Measurements from ENCODE around the gene CDRT4. TPM values are rescaled to one million over a fixed set of nuclear protein-coding genes. Genes with fewer than 3 reads are reported as not detected.

Gene CDRT4
- total RNA-seq, 1 donor from 2014 or later = 2.8 TPM

DNA sequence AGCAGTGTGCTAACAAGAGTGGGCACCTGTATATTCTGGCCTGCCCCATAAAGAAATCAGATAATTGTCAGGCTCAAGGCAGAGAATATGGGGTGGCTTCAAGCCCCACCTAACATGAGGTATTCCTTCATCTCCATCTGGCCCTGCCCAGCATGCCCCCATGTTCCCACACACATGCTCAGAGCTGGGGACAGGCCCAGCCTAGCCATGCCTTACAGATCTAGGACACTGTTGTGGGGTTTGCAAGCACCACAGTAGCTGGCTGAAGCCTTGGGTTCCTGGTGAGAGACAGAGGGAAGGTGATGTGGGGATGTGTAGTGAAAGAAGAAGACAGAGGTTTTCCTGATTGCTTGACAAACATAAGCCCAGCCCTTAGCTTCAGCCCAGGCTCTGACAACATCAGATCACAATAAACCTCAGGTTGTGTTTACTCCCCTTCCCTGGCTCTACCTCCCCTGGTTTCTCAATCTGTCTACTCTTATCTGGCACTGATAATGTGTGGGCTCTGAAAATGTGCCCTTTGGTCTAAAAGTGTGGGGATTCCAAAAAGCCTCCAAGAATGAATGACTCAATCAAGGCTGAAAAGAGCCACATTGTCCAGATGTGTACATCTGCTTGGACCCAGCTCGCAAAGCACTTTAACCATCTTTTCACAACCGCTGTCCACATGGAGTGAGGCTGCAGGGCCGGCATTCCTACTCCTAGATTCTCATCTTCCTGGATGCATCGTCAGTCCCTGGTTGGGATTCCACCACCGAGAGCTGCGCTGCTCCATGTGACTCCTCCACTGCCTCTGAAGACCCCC, 34.4 kb downstream of the CDRT4 start:
- no peak for DNase-seq (ENCODE audit: low spot score)

DNA sequence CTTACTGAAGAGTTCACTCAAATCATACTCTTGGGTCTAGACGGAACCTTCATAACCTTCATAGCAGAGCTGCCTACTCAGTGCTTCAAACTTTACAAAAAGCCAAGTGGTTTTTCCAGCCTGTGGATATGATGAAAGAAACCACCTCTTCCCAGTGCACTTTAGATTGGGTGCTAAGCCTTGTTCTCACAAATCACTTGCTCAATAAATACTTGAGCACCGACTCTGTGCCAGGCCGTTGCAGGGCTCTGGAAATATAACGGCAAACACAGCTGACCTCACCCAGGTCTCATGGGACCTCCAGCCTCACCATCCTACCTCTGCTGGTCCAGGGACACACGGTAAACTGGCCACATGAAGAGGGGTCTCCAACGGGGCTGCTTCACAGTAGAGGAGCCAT, 35.7 kb downstream of the CDRT4 start:
- no peak for DNase-seq (ENCODE audit: low spot score)

DNA sequence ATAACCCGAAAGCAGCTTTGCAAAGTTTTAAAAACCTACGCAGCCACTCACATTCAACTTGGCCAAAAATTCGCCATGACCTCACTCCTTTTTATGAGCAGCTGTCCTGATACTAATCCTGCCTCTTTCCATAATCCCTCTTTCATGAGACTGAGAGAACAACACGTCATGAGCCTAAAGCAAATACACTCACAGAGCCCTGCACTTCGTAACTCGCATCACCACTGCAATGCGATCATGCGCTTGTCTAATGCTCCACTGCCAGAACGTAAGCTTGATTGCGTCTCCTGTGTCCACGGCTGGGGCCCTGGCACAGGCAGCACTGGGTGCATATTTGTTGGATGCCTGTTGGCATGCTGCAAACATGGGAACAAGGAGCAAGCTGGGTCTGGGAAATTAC, 36.2 kb downstream of the CDRT4 start:
- no peak for DNase-seq (ENCODE audit: low spot score)

DNA sequence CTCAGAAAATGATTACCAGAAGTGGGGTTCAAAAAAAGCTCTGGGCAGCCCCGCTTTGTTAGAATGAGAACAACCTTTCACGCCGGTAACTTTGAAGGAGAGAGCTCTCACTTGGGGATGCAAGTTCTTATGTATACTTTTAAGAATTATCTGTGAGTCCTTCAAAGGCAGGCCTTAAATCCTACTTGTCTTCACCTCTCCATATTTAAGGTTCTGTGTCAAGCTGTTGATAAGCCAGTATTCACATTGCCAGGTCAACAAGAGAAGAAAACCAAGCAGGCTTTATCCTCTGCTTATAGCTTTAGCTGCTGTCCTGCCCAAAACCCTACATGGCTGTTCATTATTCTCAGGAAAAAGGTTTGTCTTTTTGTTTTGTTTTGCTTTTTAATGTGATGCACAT, 42.9 kb downstream of the CDRT4 start:
- DNase-seq (ENCODE audit: low spot score) = peak; percentile 37

DNA sequence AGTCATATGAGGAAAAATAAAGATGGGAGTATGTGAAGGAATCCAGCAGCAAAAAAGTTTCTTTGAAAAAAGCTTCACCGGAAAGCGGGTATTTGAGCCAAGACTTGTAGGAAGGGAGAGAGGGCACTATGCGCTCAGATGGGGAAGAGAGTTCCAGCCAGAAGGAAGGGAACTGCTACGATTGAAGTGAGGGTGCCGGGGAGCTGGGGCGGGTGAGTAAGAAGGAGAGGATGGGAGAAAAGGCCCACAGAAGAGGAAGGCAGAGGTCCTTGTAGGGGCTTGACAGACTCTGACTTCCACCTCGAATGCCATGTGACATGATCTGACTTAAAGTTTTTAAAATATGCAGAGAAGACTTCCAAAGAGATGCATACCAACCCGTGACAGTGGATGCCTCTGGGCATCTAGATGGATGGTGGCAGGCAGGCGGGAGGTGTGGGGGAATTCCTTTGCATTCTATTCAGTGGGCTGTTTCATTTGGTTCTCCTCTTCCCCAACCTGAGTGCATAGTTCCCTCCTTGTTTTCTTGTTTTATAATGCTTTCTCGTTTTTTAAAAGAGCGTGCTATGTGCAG, 44.9 kb downstream of the CDRT4 start:
- DNase-seq (ENCODE audit: low spot score) = no peak

DNA sequence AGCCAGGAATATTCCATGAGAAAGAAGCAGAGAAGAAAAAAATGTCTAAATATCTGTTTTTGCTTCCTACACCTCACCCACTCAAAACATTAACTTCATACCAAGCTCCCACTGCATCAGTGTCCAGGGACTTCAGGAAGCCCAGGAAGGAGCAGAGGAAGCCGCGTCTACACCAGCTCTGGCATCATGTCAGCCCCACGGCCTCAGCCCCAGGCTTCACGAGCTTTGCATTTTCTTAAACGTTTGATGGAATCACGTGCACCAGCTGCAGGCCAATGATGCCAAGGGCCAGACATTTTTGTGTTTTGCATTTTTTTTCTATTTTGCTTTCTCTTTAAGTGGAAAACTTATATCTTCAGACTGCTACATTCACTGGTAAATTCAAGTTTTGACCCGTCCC, 48.6 kb downstream of the CDRT4 start:
- DNase-seq (ENCODE audit: low spot score) = no peak

DNA sequence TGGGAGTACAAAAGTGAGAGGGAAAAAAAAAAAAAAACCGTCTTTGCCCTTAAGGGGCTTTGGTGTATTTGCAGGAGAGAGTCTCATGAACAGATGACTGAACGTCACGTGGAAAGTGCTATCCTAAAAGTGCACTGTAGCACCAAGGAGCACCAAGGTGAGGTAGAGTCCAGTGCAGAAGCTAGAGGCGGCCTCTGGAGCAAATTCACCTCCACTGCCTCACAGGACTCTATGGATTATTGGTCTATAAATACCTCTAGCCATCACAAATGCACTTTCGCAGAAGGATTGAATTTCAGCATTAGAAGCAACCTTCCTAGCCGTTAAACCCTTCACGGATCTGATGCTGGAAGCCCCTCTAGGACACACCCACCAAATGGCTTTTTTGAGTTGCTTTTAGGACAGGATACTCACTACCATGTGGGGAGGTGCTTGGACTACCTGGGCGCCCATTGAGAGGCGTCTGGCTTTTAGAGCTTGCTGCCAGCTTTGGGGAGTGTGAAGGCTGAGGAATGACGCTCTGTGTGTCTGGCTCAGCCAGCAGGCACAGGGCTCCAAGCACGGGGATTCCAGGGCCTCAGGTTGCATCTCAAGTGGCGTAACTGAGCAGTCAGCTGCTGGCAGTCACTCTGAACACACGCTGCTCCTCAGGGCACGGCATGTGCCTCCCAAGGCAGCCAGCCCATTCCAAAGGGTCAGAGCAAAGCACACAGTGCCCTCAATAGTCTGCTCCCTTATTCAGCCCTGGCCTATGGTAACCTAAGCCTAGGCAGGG, 52.7 kb downstream of the CDRT4 start:
- DNase-seq (ENCODE audit: low spot score) = no peak

DNA sequence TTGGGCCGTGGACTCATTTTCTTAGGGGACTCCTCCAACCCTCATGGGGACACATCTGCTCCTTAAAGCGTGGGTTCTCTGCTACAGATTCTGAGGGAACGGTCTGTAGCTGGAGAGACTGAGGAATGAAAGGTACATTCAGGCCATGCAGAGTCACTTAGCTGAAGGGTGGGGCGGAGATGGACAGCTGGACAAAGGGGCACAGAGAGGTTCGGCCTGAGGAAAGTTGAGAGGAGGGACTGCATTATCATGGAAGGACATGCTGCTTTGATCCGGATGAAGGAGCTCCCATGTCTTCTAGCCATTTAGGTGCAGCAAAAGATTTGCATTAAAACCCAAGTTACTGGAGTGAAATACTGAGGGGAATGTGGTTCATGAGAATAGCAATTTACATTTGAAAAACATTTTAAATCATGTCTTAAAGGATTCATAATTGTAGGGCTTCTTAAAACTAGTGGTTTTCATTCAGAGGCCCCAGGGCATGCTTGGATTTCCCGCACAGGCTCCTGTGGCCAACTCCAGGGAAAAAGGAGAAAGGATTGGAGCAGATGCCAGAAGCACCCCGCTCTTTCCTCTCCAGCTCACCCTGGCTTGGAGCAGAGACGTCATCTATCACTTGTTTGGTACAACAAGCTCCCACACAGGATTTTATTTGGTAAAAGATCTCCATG, 54.2 kb downstream of the CDRT4 start:
- no peak for DNase-seq (ENCODE audit: low spot score)

DNA sequence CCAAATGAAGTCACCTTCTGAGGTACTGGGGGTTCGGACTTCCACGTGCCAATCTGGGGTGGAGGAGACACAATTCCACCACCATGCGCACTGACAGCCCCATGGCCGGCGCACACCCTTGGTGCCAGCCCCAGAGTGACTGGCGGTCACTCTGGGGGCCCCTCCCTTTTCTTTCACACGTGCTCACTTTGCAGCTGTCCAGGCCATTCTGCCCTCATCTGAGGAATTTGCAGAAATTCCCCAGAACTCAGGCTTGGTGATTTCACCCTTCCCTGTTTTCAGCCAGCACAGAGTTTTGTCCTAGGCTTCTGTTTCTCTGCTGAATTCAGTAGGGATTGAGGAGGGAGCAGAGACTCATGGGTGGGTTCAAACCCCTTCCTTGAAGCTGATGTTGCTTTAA, 54.8 kb downstream of the CDRT4 start:
- DNase-seq (ENCODE audit: low spot score) = no peak

DNA sequence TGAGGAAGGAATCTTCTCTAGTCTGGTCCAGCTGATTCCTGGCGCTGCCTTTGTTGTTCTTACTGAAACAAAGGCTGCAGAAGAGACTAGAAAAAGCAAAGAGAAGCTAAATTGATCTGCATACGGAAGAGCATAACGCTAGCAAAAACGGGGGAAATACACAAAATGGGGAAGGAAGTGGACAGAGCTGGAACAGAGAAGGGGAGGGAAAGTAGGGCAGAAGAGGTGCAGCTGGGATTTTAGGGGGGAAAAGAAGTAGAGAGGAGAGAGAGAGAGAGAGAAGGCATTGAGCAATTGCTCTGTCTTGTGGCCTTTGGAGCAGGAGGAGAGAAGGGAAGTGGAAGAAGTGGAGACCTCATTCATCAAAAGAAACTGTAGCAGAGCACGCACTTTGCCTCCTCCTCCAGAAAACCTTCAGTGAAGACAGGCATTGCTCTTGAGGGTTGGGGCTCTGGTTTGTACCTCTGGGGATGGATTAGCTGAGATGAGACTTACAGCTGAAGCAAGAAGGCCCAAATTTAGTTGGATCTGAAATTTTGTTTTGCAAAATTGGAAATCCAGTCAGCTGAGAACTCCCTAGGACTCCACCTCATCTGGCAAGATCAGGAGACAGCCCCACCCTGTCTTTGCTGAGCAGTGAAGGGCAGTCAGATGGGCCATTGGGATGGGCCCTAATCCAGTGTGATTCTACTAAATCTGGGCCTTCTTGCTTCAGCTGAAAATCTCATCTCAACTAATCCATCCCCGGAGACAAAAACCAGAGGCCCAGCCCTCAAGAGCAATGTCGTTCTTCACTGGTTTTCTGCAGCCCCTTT, 55.8 kb downstream of the CDRT4 start:
- DNase-seq (ENCODE audit: low spot score) = peak; percentile 75

DNA sequence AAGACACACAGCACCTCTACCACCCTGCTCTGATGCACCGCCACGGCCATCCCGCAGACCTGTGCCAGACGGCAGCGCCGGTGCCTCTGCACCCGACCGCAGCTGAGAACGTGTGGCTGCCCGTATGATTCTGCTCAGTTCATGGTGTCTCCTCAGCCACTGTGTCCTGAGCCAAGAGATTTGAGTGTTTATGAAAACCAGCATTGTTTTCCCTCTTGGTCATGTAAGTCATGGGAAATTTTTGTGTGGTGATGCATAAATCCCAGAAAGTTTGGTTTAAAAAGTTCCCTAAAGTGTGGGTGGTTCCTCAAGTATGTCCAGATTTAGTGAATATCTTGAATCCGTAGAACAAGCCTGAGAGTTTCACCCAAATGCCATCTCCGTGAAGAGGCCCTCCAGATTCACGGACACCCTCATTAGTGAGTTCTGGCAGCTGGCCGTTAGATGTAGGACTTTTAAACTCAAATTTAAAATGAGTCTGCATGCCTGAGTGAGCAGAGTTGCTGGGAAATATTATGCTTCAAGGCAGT, 57.6 kb downstream of the CDRT4 start:
- DNase-seq (ENCODE audit: low spot score) = no peak

DNA sequence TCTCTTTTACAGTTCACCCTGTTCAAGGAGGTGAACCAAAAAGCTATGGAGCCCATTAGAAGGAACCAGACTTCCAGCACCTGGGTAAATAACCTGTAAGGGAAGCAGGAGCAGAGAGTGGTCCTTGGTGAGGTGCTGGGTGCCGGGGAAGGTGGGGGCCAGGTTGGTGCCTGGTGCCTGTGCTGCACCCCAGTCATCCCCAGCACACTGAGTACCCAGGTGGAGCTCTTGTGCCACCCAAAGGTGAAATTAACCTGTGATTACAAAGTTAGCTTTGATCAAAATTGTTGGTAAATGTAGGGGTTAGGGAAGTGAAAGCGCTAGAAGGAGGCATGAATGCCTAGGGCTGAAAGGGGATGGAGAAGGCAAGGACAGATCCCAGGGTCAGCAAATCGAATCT, 58.6 kb downstream of the CDRT4 start:
- DNase-seq (ENCODE audit: low spot score) = no peak

DNA sequence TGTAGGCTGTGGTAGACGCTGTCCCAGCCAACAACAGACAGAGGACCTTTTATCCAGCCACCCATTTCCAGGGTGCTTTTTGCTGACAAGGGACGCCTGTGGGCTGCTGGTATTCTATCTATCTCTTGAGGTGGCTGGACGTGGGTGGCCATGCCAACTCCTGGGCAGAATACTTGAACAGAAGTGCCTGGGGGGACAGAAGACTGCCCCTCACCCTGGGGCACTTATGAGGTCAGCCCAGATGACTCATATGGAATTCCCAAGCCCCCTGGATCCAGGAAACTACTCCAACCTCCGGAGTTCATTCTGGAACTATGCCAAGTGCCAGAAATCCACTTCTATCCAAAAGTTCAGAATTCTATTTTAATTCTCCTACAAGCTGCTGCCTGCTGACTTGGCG, 61.3 kb downstream of the CDRT4 start:
- DNase-seq (ENCODE audit: low spot score) = no peak

DNA sequence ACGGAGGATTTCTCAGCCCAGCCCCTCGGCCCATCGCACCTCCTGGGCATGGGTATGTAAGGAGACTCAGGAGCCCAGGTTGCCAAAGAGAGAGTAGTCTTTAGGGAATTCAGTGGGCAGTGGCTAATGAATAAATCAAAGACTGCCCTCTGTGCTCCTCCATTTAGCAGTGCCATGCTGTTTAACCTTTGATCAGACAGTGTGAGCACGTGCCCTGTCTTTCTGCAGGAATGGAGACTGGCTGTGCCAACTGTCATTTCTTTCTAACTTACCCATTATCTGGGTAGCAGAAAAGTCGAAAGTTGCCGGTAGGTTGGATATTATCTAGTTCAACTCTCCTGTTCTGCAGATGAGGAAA, 62.4 kb downstream of the CDRT4 start:
- no peak for DNase-seq (ENCODE audit: low spot score)

DNA sequence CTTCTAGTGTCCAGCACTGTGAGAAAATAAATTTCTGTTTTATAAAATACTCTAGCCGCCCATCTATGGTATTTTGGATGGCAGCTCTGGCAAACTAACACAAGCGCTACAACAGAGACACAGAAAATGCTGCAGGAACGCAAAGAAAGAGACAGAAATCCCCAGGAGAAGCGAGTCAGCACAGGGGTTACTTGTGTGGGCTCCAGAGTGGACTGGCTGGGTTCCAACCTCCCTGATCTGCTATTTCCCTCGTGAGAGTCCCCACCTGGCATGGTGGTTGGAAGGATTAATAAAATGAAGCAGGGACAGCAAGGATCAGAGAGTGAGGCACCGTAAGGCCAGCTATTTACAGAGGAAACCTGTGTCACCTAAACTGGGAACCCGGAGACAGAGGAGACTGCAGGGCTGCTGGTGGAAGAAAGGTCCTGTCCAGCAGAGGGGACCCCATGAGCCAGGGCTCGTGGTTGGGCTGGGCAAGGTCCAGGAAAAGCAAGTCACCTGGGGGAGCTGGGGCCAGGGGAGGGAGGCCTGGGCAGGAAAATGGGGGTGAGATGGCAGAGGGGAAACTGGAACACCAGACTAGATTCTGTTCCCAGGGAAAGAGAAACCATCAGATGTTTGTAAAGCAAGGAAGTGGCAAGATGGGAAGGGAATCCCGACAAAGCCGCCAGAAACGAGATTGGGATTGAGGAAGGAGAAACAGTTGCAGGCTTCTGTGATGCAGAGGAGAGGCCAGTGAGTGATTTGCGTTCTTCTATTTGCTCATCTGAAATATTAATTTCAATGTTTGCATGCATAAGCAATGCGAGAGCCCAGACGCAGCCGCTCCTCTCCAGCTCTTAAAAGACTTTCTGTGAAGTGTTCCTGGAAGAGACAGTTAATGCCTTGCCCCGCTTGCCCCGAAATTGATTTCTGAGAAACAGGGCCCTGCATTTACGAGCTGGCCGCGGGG, 63.0 kb downstream of the CDRT4 start:
- DNase-seq (ENCODE audit: low spot score) = no peak

DNA sequence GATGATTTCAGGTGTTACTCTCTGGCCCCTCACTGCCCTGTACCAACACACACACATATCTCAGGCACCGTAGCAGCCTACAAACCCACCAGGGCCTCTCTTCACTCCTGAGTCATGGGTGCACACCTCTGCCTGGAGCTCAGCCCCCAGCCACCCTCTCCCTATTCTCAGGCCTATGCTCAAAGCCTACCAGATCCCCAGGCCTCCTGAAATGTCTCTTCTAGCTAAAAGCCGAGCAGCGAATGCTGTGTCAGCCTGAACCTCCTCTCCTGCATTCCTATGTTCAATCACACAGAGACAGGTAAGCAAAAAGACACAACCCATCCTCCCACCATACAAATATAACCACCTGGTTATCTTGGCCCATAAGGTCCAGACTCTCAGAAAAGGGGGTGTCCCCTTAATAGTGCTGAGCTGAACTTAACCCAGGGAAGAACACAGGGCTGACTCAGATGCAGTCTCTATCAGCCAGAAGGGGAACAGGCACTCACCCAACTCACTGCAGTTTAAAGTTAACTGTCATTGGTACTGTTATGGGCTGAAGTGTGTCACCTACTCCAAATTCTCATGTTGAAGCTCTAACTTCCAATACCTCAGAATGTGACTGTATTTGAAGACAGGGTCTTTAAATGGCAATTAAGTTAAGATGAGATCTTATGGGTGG, 64.0 kb downstream of the CDRT4 start:
- DNase-seq (ENCODE audit: low spot score) = no peak

DNA sequence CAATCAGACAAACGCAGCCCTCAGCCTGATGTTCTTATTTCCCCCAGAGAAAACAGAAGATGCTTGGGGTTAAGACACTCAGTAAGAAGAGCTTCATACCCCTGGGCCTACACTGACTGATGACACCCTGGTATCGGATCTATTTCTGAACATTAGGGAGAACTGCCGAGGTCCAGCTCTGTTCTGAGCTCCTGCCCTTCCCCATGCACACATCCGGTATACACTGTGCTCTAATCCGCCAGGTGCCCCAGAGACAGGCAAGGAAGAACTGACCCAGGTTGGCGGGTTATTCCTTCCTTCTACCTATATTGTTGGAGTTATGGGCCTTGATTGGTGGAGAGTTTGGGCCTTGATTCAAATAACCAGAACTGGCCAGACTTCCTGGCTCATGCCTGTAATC, 68.0 kb downstream of the CDRT4 start:
- DNase-seq (ENCODE audit: low spot score) = no peak

DNA sequence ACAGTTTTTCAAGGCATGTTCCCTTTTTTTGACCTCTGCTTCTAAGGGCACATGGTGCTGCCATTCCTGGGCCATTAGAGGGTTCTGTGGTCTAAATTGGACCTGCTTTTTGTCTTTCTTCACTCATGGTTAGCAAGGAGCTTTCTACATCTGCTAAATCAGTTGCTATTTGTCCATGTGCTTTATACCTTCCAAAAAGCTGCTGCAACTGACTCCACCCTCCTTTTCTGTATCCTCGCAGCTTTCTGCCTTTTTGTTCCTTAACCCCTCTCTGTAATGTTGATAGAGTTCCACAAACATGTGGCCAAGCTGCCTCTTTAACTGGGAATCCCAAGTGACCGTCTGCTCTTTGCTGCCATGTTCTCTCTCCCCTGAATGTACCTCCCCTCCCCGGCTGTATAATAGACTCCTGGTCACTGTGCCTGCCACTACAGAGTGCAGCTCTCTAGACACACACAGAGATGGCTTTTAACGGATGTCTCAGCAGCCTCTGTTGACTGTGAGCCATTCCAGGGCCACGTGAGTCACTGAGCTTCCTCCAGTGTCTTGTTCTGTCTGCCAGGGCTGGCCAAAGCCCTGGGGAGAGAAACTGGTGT, 68.6 kb downstream of the CDRT4 start:
- DNase-seq (ENCODE audit: low spot score) = no peak

DNA sequence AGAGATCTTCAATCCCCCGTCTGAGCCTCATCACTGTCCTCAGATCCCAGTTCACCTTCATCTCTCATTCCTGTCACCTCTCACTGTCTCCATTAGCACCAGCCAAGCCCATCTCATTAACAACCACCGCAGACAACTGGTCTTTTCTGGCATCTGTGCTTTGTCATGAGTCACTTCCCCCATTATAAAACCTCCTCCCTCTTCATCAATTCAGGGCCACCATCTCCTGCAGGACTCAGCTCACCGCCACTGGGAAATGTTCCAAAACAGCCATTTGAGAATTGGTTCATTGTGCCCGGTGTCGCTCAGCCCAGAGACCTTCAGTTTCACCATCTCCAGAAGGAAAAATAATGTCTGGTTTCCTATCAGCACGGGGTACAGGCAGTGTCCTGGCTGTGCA, 69.1 kb downstream of the CDRT4 start:
- no peak for DNase-seq (ENCODE audit: low spot score)
